ENCODE measurements around the gene DNMT3A.

DNMT3A gene

DNA sequence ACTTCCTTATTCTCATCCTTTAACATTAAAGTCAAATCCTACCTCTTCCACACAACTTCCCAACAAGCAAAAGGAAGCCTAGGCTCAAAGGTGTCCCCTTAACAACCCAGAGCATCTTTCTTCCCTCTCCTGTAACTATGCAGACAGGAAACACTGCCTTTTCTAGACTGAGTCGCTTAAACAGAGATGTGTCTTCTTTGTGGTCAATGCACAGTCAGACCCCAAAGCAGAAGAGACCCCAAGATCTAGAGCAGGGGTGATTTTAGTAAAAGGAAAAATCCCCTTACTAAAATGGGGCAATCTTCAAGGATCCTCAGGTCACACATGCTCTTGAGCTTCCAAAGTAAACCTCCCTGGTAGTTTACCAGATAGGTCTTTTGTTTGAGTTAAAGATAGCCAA lies 86.8 kb downstream of the DNMT3A start:
- no peak for DNase-seq

DNA sequence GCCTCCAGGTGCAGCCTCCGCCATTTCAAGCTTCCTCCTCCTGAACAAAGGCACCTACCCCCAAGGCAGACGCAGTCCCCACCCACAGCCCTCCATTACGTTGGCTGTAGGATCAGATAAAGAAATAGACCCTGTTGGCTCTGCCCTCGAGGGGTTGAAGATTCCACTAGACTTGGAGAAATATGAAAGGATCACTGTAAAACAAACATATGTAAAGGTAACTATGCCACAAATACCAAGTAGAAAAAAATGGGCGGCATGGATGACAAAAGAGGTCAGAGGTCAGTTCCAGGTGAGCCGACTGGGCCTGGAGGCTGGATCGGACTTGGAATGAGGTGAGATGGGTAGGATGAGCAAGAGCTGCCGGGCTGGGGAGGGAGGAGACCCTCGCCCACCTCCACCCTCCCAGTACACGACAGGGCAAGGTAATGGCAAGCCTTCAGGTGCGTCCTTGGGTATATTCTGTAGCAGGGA lies 88.5 kb downstream of the DNMT3A start:
- DNase-seq = no peak

DNA sequence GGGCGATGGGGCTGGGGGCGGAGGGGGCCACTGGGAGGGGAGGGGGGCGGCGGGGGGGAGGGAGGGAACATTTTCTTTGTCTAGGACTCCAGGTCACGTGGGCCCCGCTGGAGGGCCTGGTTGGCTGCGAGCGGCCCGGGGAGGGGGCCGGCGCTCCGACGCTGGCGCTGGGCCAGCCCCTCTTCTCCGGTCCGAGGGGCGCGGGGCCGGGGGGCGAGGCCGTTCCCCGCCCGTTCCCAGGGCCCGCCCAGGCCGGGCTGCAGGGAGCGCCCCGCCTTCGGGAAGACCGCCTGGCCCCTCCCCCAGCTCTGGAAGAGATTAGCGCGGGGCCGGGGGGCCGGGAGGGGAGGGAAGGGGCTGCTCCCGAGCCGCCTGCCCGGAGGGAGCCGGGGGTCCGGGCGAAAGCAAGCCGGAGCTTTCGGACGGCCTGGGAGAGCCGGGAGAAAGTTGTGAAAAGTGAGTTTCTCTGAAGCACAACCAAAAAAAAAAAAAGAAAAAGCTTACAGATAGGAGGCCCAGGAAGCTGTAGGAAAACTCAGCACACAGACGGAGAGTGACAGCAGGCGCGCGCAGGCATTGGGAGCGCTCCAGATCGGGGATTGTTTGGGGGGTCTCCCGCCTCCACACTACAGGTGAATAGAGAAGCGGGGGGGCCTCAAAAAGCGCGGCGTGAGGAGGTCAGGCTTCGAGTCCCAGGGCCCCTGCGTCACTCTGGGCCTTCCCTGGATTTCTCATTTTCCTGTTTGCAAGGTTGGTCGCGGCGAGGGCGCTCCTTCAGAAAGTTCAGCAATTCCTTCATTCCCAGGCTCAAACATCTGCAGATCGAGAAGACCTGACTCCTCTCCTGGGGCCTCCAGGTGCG lies 89.2 kb downstream of the DNMT3A start:
- peak; percentile 66 for DNase-seq

DNA sequence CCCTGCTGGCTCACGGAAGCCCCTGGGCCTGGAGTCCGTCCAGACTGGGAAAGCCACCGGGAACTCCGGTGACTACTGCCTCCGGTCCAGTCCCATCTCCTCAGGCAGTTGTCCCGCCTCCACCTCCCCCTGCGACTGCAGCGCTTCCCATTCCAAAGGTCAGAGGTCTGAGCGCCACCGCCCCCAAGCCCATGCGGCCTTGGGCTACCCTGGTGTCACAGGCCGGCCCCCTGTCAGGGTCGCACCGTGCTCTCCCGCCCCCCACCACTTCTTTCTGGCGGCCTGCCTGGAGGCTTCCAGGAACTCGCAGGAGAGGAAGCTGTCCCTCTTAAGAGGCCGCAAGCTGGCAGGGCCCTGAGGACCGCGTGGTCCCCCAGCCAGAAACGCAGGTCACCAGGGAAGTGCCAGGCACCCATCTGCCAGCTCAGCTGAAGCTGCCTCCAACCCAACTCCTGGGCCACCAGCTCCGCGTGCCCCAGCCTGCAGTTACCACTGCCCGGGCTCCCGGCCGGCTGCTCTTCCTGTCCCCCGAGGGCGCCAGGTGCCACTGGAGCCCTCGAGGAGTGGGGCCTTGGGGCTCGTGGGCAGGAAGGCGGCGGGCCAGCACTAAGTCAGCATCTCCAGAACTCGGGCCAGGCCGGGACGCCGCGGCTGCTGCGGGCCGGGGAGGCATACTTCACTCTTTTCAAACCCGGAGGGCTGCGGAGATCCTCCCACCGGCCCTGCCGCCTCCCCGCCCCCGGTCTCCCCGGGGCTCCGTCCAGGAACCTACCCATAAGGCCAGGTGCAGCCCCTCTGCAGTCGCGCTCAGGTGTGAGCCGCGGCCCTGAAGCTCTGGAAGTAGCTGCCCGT lies 90.1 kb downstream of the DNMT3A start:
- peak; percentile 68 for DNase-seq

DNA sequence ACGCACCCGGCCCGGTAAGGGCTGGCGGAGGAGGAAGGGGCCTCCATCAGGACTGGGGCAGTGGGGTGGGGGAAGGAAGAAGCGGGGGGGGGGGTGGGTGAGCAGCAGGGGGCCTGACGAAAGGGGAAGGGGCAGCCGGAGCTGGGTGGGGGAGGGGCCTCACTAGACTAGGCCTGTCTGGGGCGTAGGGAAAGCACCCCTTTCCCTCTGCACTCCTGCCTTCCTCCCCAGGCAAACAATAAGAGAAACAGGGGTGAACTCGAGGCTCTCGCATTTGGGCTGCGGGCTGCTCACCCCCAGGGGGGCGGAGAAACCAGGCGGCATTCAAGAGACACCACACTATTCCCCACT lies 90.7 kb downstream of the DNMT3A start:
- DNase-seq = no peak

DNA sequence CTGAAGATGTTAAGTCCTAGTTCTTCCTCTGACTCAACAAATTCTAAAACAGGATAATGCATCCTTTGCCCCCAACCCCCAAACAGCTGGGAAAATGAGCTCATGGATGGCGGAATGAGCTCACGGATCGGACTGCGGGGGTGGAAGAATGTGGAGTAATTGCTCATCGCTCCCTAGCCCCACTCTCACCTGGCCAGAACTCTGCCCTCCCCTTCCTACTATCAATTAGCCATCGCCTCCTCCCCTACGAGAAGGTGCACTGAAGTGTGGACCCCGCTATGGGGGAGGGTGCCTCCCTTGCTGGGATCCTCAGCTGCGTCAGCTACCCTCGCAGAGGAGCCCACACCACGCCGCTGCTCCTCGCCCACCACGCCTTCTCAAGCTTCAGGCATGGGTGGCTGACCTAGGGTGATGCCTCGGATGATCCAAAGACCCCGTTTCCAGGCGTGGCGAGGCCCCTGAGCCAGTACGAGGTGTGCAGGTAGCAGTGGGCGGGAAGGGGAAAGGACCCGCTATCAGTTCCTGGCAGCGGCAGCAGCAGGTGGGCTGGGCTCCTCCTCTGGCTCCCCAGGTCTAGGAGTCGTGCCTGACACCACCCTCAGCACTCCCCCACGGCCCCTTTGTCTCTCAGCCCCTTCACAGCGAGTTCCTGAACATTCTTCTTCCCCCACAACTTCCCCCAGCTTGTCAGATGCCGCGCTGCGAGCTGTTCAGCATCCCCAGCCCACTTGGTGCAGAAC lies 91.2 kb downstream of the DNMT3A start:
- peak; percentile 52 for DNase-seq

DNA sequence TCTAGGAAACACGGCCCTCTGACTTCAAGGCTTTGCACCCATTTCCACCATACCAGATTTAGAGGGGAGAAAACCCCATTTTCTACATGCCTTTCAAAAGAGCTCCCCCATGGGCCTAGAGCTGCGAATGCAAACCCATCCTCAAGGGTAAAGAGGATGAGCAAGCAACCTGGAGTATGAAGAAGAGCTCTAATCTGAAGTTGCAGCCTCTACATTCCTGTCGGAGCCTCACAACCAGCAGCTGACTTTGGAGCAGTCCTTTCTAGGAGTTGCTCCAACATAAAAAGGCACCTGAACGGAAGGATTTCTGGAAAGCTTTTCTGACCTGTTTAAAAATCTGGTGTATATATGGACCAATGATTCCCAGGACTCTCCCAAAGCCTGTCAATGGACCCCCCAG lies 91.9 kb downstream of the DNMT3A start:
- no peak for DNase-seq

DNA sequence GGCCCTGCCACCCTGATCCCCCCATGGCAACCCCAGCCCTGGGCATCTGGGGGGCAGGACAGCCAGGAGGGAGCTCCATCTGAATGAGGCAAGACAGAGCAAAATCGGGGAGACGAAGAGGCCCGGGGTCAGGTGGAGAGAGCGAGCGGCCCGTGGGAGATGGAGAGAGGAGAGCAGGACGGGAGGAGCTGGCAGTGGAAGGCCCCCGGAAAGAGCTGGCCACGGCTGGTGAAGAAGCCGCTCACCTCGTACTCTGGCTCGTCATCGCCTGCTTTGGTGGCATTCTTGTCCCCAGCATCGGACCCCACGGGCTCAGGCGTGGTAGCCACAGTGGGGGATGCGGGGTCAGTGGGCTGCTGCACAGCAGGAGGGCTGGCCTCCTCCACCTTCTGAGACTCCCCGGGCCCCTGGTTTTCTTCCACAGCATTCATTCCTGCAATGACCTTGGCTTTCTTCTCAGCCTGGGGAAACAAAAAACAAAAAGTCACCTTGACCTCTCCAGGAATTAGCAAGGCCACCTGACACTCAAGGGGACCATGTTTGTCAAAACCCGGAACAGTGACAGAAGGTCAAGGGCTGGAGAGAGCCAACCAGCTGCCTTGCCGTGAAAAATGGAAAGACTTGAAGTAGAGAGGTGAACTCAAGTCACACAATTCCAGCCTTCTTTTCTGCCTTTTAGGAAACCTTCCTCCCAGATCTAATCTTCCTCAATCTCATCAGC lies 93.8 kb downstream of the DNMT3A start:
- DNase-seq = no peak

DNA sequence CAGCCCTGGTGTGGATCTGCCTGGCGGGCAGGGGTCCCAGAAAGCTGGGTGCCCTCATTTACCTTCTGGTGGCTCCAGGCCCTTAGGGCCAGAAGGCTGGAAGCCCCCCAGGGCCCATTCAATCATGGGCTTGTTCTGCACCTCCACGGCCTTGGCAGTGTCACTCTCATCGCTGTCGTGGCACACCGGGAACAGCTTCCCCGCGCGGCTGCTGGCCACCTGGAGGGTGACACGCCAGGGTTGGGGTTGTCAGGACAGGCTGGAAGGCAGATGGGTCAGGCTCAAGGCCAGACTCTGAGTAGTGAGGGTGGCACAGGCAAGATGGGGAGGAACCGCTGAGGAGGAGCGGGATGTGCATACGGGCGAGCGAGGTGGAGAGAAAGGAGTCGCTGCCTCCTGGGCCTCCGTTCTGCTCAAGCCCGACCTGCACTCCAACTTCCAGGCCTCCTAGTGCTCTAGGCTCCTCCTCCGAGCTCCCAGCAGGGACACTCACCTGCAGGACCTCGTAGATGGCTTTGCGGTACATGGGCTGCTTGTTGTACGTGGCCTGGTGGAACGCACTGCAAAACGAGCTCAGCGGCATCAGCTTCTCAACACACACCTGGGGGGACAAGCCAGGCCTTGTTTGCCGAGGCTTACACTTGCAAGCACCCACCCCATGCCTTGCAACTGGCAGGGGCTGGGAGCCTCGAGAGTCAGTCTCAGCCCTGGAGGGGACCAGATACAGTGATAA lies 95.0 kb downstream of the DNMT3A start:
- DNase-seq = no peak

DNA sequence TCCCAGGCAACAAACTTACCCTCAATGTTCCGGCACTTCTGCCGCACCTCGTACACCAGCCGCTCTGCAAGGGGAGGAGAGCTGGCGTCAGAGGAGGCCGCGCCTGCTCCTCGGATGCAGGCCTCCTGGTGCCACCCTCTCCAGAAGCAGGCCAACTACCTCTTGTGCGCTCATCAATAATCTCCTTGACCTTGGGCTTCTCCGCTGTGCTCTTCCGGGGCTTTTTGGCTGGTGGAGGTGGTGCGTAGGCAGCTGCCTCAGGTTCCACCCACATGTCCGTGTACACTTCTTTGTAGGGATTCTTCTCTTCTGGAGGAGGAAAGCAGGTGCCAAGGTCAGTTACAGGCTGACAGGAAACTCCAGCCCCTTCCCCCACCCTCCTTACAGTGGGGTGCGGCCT lies 95.7 kb downstream of the DNMT3A start:
- DNase-seq = no peak

DNA sequence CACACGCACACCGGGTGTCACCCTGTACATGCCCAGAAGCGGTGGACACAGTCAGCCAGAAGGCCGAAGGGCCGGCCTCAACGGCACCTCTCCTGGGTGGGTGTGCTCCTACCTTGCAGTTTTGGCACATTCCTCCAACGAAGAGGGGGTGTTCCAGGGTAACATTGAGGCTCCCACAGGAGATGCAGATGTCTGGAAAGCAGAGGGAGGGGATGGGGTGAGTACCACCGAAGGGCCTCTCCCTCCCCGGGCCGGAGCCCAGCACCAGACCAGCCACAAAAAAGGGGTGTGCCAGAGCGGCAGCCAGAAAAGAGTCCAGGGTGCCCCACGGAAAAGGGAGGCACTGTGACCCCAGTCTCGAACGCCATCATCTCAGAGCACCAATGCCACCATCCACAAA lies 96.6 kb downstream of the DNMT3A start:
- no peak for DNase-seq

DNA sequence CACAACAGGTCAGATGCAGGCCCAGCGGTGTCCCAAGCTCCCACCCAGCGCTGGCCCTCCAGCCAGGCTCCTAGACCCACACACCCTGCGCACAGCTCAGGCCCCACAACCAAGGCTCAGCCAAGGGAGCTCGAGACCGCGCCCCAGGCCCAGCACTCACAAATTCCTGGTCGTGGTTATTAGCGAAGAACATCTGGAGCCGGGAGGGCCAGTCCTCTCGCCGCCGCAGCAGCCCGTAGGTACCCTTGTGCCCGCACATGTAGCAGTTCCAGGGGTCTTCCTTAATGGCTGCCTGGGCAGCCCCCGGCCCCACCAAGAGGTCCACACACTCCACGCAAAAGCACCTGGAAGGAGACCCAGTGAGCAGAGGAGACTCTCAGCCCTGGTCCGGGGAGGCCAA lies 97.7 kb downstream of the DNMT3A start:
- no peak for DNase-seq

DNA sequence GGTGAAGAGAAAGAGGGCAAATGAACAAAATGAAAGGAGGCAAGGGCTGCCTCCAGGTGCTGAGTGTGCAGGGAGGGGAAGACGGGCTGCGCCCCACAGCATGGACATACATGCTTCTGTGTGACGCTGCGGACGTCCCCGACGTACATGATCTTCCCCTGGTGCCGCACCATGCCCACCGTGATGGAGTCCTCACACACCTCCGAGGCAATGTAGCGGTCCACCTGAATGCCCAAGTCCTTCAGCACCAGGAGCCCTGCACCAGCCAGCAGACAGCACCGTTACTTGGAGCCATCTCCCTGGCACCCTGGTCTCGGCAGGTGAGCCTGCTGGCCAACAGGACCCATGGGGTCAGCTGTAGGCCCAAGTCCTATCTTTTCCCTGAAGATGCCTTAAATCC lies 100.3 kb downstream of the DNMT3A start:
- DNase-seq = no peak

DNA sequence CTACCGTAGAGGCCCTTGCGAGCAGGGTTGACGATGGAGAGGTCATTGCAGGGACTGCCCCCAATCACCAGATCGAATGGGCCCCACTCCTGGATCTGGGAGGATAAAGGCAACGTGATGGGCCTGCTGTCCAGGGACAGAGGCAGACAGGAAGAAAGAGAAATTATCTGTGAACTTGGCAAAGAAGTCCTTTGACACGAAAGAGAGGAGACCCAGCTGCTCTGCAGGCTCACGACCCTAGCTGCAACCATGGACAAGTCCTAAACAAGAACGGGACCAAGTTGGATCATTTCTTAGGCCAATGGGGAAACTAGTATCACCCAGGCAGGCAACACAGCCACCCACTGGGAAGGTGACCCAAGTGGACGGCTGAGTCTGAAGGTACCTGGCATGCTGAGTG lies 101.1 kb downstream of the DNMT3A start:
- DNase-seq = no peak

DNA sequence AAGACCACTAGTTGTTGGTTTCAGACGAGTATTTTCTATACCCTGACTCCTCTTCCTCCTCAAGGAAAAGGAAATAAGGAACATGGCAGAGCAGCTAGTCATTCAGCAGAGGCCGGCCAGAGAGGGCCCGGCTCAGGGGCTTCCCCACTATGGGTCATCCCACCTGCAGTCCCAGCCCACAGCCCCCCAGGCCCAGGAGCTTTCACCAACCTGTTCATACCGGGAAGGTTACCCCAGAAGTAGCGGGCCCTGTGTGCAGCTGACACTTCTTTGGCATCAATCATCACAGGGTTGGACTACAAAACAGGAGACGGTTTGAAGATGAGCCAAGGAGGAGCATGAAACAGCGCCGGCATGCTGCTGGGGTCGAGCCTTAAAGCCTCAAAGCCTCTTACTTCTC lies 102.8 kb downstream of the DNMT3A start:
- no peak for DNase-seq

DNA sequence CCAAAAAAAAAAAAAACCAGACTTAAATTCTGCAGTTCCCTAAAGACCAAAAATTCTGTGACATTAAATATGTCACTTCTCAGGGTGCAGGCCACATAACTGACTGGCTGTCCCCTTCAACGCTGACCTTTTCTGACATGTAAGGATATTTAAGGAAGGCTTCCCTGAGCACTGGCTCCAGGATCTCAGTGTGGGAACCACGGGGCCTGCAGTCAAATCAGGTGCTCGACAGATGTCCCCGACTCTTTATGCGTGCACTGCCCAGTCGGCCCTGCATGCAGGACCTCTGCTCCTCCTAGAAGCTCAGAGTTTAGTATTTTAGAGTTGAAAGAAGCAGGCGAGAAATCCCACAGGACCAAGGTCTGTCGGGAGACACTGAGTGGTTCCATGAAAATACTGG lies 104.0 kb downstream of the DNMT3A start:
- DNase-seq = no peak

DNA sequence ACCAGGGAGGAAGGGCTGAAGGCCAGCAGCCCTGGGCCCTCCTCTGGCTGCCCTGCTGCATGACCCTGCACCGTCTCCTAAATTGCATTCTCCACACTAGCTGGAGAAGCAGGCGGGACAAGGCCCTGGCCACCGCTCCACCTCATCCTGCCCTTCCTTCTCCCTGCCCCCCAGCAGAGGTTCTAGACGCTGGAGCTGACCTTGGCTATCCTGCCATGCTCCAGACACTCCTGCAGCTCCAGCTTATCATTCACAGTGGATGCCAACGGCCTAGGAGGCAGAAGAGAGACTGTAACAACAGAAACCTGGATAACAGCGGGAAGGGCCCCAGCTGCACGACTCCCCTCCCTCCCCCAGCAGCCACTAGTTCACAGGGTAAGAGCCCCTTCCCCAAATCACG lies 105.0 kb downstream of the DNMT3A start:
- no peak for DNase-seq

DNA sequence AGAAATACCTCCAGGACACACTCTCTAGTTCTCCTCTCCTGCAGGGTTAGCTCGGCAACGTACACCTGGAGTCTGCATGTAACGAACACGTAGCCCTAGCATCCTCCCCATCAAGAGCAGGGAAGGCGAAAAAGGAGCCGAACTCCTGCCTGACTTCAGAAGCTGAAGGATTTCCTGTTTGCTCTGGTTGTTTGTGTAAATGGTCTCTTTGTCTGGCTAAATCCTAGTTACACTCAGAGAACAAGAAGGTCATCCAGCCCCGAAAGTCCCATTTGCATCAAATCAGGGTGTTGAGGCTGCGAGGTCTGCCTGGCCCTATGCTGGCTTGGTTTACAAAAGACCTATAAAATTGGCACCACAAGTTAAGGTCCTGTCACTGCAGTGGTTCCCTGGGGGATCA lies 107.0 kb downstream of the DNMT3A start:
- no peak for DNase-seq

DNA sequence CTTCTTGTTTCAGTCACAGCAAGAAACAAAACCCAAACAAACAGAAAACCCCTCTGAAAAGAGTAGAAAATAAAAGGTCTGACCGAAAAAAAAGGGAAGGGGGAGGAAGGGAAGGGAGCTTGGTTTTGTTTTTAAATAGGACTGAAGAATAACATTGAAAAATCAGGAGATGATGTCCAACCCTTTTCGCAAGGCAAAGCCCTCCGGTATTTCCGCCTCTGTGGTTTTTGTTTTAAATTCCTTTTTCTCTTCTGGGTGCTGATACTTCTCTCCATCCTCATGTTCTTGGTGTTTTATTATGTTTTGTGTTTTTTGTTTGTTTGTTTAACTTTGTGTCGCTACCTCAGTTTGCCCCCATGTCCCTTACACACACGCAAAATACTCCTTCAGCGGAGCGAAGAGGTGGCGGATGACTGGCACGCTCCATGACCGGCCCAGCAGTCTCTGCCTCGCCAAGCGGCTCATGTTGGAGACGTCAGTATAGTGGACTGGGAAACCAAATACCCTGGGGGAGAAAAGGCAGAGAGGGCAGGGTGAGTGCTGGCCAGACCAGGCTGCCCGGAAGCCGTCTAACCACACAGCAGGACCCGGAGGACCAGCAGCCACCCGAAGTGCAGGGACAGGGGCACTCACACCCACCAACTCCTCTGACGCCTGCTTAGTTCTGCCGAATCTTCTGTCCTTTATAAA lies 107.7 kb downstream of the DNMT3A start:
- no peak for DNase-seq

DNA sequence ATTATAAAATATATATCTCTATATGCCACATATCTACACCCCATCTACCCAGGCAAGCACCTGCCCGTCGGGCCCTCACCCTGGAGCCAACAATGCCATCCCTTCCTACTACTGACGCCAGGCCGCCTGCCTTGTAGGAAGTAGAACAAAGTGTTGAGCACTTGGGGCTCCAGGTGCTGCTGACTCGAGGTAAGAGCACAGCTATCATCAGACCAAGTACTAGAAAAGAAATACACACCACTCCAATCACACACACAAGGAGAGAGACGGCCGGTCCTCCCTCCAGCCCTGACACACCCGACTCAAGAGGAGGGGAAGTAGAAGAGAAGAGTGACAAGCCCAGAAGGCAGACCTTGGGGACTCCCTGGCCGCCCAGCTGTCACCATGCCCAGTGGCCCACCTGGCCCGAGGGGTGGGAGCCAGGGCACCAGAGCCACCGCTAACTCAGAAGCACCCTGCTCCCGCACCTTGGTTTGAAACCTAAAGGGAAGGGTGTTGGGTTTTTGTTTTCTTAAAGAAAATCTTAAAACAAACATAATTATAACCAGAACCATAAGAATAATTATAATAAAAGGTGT lies 109.4 kb downstream of the DNMT3A start:
- DNase-seq = no peak

DNA sequence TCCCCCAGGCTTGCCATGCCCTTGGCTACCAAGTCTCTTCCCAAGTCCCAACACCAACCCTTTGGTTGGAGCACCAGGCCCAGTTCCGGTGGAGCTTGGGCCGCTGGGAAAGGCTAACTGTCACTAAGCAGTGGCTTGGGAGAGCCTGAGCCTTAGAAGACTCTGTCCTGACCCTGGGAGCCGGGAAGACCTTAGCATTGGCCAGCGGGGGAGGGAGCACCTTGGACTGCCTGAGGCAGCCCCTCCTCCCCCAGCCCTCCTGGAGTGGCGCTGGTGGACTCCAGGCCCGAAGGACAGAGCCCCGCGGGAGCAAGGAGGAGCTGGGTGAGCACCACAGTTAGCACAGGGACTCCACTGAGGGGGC lies 110.8 kb downstream of the DNMT3A start:
- no peak for DNase-seq
